Neural progenitor cell (in vitro differentiated cells): ENCODE results near the gene TRMT2B.

Experiments used
- EZH2 ChIP-seq: fragments of 200-600 bp; sonication (generic); IDR thresholded peaks from 2 replicates; pipeline ENCODE4 v1.6.1; 2017; ENCODE audit warnings: antibody characterized with exemption, mild to moderate bottlenecking, moderate library complexity
- EZH2phosphoT487 ChIP-seq: fragments of 200-600 bp; sonication (generic); IDR thresholded peaks from 2 replicates; pipeline ENCODE4 v1.6.1; 2017; ENCODE audit warnings: antibody characterized with exemption
- TF ChIP-seq, protein P1 (sequence below): fragments of 200-600 bp; sonication (generic); IDR thresholded peaks from 2 replicates; pipeline ENCODE4 v1.5.1; 2017; ENCODE audit warnings: antibody characterized with exemption, mild to moderate bottlenecking

DNA sequence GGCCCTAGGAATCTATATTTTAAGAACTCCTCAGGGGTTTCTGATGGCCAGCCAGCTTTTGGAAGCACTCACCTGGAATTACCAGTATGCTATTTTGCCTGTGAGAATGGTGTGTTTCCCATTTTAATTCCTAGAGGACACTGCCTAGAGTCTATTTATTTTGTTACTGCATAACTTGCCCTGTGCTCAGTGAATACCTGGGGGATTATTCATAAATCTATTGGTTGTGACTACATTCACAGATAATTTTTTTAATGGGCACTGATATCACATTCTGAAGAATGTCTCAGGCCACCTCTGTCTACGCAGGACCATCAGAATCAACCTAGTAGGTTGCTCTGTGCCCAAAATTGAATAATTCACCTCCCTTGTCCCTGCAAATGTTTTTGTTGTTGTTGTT is 75.7 kb downstream of the TRMT2B start:
- TF ChIP-seq, protein P1, sequence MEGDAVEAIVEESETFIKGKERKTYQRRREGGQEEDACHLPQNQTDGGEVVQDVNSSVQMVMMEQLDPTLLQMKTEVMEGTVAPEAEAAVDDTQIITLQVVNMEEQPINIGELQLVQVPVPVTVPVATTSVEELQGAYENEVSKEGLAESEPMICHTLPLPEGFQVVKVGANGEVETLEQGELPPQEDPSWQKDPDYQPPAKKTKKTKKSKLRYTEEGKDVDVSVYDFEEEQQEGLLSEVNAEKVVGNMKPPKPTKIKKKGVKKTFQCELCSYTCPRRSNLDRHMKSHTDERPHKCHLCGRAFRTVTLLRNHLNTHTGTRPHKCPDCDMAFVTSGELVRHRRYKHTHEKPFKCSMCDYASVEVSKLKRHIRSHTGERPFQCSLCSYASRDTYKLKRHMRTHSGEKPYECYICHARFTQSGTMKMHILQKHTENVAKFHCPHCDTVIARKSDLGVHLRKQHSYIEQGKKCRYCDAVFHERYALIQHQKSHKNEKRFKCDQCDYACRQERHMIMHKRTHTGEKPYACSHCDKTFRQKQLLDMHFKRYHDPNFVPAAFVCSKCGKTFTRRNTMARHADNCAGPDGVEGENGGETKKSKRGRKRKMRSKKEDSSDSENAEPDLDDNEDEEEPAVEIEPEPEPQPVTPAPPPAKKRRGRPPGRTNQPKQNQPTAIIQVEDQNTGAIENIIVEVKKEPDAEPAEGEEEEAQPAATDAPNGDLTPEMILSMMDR = no peak
- TF ChIP-seq EZH2 = no peak
- no peak for TF ChIP-seq EZH2phosphoT487
